Neural cell (in vitro differentiated cells): ENCODE data around the gene LARP6. TPM values are rescaled to one million over a fixed set of nuclear protein-coding genes. Genes with fewer than 3 reads are reported as not detected.

Experiments
- H2AFZ ChIP-seq: fragments of 200-600, 300-800 bp; sonication (generic), shearing (Covaris generic); 2 replicates; pipeline ENCODE4 v1.6.0; 2014; ENCODE audit warnings: low read depth, mild to moderate bottlenecking, antibody characterized with exemption, low read length, moderate library complexity
- H3F3A ChIP-seq: fragments of 200-600 bp; shearing (Covaris generic); 2 replicates; pipeline ENCODE4 v1.6.1; 2016; ENCODE audit warnings: mild to moderate bottlenecking, moderate library complexity, mixed read lengths, antibody characterized with exemption, low read length; ENCODE audit not compliant: insufficient read depth, poor library complexity, severe bottlenecking
- H3K27ac ChIP-seq: fragments of 200-600, 300-800 bp; sonication (generic), shearing (Covaris generic); 2 replicates; pipeline ENCODE4 v1.5.1; 2014; ENCODE audit warnings: mild to moderate bottlenecking, low read length, moderate library complexity
- H3K27me3 ChIP-seq: fragments of 300-800, 200-600 bp; sonication (generic), shearing (Covaris generic); 2 replicates; pipeline ENCODE4 v1.6.0; 2014; ENCODE audit warnings: mild to moderate bottlenecking, low read depth, low read length, moderate library complexity; ENCODE audit not compliant: insufficient read depth
- H3K36me3 ChIP-seq: fragments of 300-800, 200-600 bp; sonication (generic), shearing (Covaris generic); 2 replicates; pipeline ENCODE4 v1.5.1; 2014; ENCODE audit warnings: mild to moderate bottlenecking, antibody characterized with exemption, low read length, moderate library complexity; ENCODE audit not compliant: insufficient read depth
- H3K4me2 ChIP-seq: fragments of 300-800, 200-600 bp; sonication (generic), shearing (Covaris generic); 2 replicates; pipeline ENCODE4 v1.6.0; 2014; ENCODE audit warnings: mild to moderate bottlenecking, low read length
- H3K4me3 ChIP-seq: fragments of 300-800, 200-600 bp; sonication (generic), shearing (Covaris generic); 2 replicates; pipeline ENCODE4 v1.5.1; 2014; ENCODE audit warnings: mild to moderate bottlenecking, low read length, moderate library complexity
- H3K79me2 ChIP-seq: fragments of 200-600 bp; shearing (Covaris generic); replicated peaks from 2 replicates; pipeline ENCODE4 v1.6.0; 2014; ENCODE audit warnings: mild to moderate bottlenecking, low read length, moderate library complexity; ENCODE audit not compliant: insufficient read depth
- H3K9ac ChIP-seq: fragments of 300-800, 200-600 bp; sonication (generic), shearing (Covaris generic); 2 replicates; pipeline ENCODE4 v1.6.1; 2016; ENCODE audit warnings: mild to moderate bottlenecking, low read length, mixed read lengths
- H3K9me2 ChIP-seq: fragments of 200-600 bp; shearing (Covaris generic); 2 replicates; pipeline ENCODE4 v1.6.1; 2016; ENCODE audit warnings: mild to moderate bottlenecking, low read length, mixed read lengths; ENCODE audit not compliant: insufficient read depth
- H3K9me3 ChIP-seq: fragments of 200-600, 300-800 bp; sonication (generic), shearing (Covaris generic); 2 replicates; pipeline ENCODE4 v1.6.1; 2016; ENCODE audit warnings: mild to moderate bottlenecking, mixed run types, low read length, moderate library complexity, mixed read lengths
- H4K20me1 ChIP-seq: fragments of 200-600 bp; shearing (Covaris generic); 2 replicates; pipeline ENCODE4 v1.6.1; 2016; ENCODE audit warnings: mild to moderate bottlenecking, mixed run types; ENCODE audit not compliant: insufficient read depth
- CTCF ChIP-seq: fragments of 450-650 bp; IDR thresholded peaks from 2 replicates; pipeline ENCODE4 v1.5.1; 2014; ENCODE audit warnings: antibody characterized with exemption, mild to moderate bottlenecking, moderate library complexity; ENCODE audit not compliant: poor library complexity, severe bottlenecking
- EP300 ChIP-seq: fragments of 450-650 bp; conservative IDR thresholded peaks from 2 replicates; pipeline ENCODE4 v1.6.1; 2014; ENCODE audit warnings: antibody characterized with exemption, mild to moderate bottlenecking, moderate library complexity; ENCODE audit not compliant: poor library complexity, severe bottlenecking
- EZH2 ChIP-seq: fragments of 200-600, 300-800 bp; shearing (Covaris generic), sonication (generic); IDR thresholded peaks from 2 replicates; pipeline ENCODE4 v1.6.1; 2014; ENCODE audit warnings: antibody characterized with exemption, low read length, borderline replicate concordance, mild to moderate bottlenecking; ENCODE audit not compliant: insufficient read depth, poor library complexity, severe bottlenecking
- MXI1 ChIP-seq: fragments of 450-650 bp; conservative IDR thresholded peaks from 2 replicates; pipeline ENCODE4 v1.6.1; 2014; ENCODE audit warnings: antibody characterized with exemption, mild to moderate bottlenecking; ENCODE audit not compliant: poor library complexity, severe bottlenecking
- POLR2AphosphoS5 ChIP-seq: IDR thresholded peaks from 2 replicates; pipeline ENCODE4 v1.6.1; 2012
- RAD21 ChIP-seq: fragments of 450-650 bp; conservative IDR thresholded peaks from 2 replicates; pipeline ENCODE4 v1.6.1; 2014; ENCODE audit warnings: antibody characterized with exemption, mild to moderate bottlenecking, moderate library complexity
- REST ChIP-seq: IDR thresholded peaks from 2 replicates; pipeline ENCODE4 v1.6.1; 2012; ENCODE audit warnings: borderline replicate concordance
- SMC3 ChIP-seq: fragments of 450-650 bp; conservative IDR thresholded peaks from 2 replicates; pipeline ENCODE4 v1.6.1; 2014; ENCODE audit warnings: antibody characterized with exemption, mild to moderate bottlenecking, moderate library complexity; ENCODE audit not compliant: poor library complexity
- TAF1 ChIP-seq: IDR thresholded peaks from 2 replicates; pipeline ENCODE4 v1.6.1; 2012; ENCODE audit warnings: low read depth
- polyA plus RNA-seq: library from polyadenylated mRNA; depleted of rRNA; stranded (reverse); fragments of >200 nt; gene quantifications from 2 replicates; pipeline ENCODE4 v1.2.3, GENCODE V29; 2014

LARP6 gene
- polyA plus RNA-seq, 1 donor from 2014 or later: 20.4 TPM

GRCh38 chr15:70832176-70832575 lies 21.8 kb downstream of the LARP6 start:
- no peak overlapping the region for H3K27ac ChIP-seq
- H2AFZ ChIP-seq: no peak overlapping the region
- no peak overlapping the region for H3K9ac ChIP-seq
- H3K4me3 ChIP-seq: no peak overlapping the region
- no peaks in the 10 kb centered on the region for H3K79me2 ChIP-seq
- H3K4me2 ChIP-seq: no peak overlapping the region
- H3K9me3 ChIP-seq: no peaks in the 10 kb centered on the region
- TF ChIP-seq RAD21 (no peak), SMC3 (no peak), EP300 (no peak), REST (no peak), EZH2 (no peak), TAF1 (no peak), CTCF (no peak), POLR2AphosphoS5 (no peak), MXI1 (no peak)
- H3K36me3 ChIP-seq: no peaks in the 10 kb centered on the region
- H3F3A ChIP-seq: no peaks in the 10 kb centered on the region
- H3K27me3 ChIP-seq: no peaks in the 10 kb centered on the region
- no peaks in the 10 kb centered on the region for H3K9me2 ChIP-seq
- no peaks in the 10 kb centered on the region for H4K20me1 ChIP-seq

DNA sequence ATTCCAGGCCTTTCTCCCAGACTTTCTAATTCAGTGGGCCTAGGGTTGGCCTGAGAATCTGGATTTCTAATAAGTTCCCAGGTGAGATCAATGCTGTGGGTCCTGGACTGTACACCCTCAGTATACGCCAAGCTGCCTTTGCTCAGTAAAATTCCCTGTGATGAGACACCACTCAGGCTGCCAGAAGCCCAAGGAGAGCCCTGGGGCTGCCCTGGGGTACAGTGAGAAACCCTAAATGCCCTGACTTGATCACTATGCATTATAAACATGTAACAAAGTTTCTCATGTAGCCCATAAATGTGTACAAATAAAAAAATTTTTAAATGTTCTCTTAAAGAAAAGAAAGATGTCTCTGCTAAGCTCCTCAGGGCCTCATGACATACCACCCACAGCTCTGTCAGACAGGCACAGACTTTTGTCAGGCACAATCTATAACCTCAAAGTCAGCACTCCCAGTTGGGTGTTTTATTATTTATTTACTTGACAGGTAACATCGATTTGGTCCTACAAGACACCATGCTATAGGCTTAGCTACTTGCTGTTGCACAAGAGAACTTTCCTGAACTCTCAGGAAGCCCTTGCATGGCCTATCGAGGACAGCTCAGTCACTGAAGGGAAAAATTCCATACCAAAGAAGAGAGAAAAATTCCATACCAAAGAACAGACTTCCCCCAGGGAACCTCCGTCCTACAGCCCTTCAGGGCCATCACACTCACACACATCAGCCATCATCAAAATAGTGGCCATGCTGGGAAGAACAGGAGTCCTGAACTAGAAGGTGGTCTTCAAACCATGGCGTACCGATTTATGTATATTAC lies 22.7 kb downstream of the LARP6 start:
- no peak overlapping the region for H2AFZ ChIP-seq
- H3K9me3 ChIP-seq: no peaks in the 10 kb centered on the region
- H3K4me3 ChIP-seq: no peak overlapping the region
- no peaks in the 10 kb centered on the region for H3K27me3 ChIP-seq
- no peaks in the 10 kb centered on the region for H4K20me1 ChIP-seq
- no peak overlapping the region for H3K9ac ChIP-seq
- TF ChIP-seq REST: no peak
- no peak for TF ChIP-seq EZH2
- TF ChIP-seq EP300: no peak
- no peak for TF ChIP-seq SMC3
- TF ChIP-seq TAF1: no peak
- TF ChIP-seq POLR2AphosphoS5: no peak
- H3K4me2 ChIP-seq: no peak overlapping the region
- no peaks in the 10 kb centered on the region for H3F3A ChIP-seq
- no peak overlapping the region for H3K27ac ChIP-seq
- no peaks in the 10 kb centered on the region for H3K36me3 ChIP-seq
- no peaks in the 10 kb centered on the region for H3K9me2 ChIP-seq
- no peaks in the 10 kb centered on the region for H3K79me2 ChIP-seq
